Astrocyte of the cerebellum (primary cell): ENCODE measurements around the gene ZFYVE19.

ENCODE experiments used
- DNase-seq: peaks from one replicate; pipeline ENCODE4 v3.0.0-alpha.2; 2011; ENCODE audit warnings: low read depth
- H3K4me3 ChIP-seq: 2 replicates; pipeline ENCODE4 v1.5.1; 2011; ENCODE audit warnings: mild to moderate bottlenecking, low read depth, low read length, moderate library complexity
- CTCF ChIP-seq: IDR thresholded peaks from 2 replicates; pipeline ENCODE4 v1.5.1; 2012; ENCODE audit warnings: low read length, low read depth, moderate library complexity, mild to moderate bottlenecking; ENCODE audit errors: missing control alignments
- in situ Hi-C: cut with HindIII; loops from 2 replicates; pipeline ENCODE4 v1.10.0; 2017; ENCODE audit warnings: low sequenced_read_pairs

The ZFYVE19 gene

GRCh38 chr15:40796041-40796440, 10.8 kb upstream of the ZFYVE19 start:
- in situ Hi-C loops = no loop called here
- no peak for DNase-seq
- no peak for TF ChIP-seq CTCF

GRCh38 chr15:40796512-40796911, 10.4 kb upstream of the ZFYVE19 start:
- no peak for TF ChIP-seq CTCF
- no peak overlapping the region for H3K4me3 ChIP-seq
- DNase-seq = no peak
- in situ Hi-C loops = no loop called here

More at GRCh38 chr15:40796041-40796440, 10.8 kb upstream of the ZFYVE19 start:
- no peak overlapping the region for H3K4me3 ChIP-seq

GRCh38 chr15:40799523-40799922, 7.4 kb upstream of the ZFYVE19 start:
- in situ Hi-C loops = no loop called here
- no peak for DNase-seq
- TF ChIP-seq CTCF = no peak
- no peak overlapping the region for H3K4me3 ChIP-seq

GRCh38 chr15:40803076-40803475, 3.8 kb upstream of the ZFYVE19 start:
- H3K4me3 ChIP-seq = no peak overlapping the region
- no peak for TF ChIP-seq CTCF
- no peak for DNase-seq
- in situ Hi-C loops = no loop called here

GRCh38 chr15:40803688-40804087, 3.2 kb upstream of the ZFYVE19 start:
- H3K4me3 ChIP-seq = no peak overlapping the region
- DNase-seq = no peak
- TF ChIP-seq CTCF = no peak
- in situ Hi-C loops = no loop called here

GRCh38 chr15:40806672-40807027, 239 bp upstream of the ZFYVE19 start:
- no peak for TF ChIP-seq CTCF
- peak overlapping the region; percentile 86 for H3K4me3 ChIP-seq
- in situ Hi-C loops = no loop called here
- DNase-seq = no peak
